PC-9 (cell line): ENCODE measurements around the gene WWC2.

Source experiments
- EZH2 ChIP-seq: fragments of 200-600 bp; sonication (generic); IDR thresholded peaks from 2 replicates; pipeline ENCODE4 v1.8.0; 2017; ENCODE audit warnings: antibody characterized with exemption, low read depth
- TF ChIP-seq, protein P1 (sequence below): fragments of 200-600 bp; sonication (generic); conservative IDR thresholded peaks from 2 replicates; pipeline ENCODE4 v1.6.1; 2017; ENCODE audit warnings: mixed run types, antibody characterized with exemption, mild to moderate bottlenecking, moderate library complexity

DNA sequence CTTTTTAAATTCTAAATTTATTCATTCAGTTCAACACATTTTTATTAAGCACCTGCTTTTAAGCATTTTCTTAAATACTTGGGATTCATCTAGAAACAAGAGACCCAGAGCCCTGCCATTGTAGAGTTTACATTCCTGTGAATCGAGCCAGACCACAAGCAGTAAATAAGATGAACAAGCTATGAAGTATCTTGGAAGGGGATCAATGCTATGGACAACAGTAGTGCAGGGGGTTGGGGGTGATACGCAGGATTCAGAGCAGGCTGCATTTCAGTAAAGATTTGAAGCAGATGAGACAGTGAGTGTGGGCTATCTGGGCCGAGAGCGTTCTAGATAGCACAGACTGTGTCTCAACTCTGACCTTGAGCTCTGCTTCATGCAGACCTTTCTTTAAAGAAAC lies 185.9 kb downstream of the WWC2 start:
- TF ChIP-seq, protein P1, sequence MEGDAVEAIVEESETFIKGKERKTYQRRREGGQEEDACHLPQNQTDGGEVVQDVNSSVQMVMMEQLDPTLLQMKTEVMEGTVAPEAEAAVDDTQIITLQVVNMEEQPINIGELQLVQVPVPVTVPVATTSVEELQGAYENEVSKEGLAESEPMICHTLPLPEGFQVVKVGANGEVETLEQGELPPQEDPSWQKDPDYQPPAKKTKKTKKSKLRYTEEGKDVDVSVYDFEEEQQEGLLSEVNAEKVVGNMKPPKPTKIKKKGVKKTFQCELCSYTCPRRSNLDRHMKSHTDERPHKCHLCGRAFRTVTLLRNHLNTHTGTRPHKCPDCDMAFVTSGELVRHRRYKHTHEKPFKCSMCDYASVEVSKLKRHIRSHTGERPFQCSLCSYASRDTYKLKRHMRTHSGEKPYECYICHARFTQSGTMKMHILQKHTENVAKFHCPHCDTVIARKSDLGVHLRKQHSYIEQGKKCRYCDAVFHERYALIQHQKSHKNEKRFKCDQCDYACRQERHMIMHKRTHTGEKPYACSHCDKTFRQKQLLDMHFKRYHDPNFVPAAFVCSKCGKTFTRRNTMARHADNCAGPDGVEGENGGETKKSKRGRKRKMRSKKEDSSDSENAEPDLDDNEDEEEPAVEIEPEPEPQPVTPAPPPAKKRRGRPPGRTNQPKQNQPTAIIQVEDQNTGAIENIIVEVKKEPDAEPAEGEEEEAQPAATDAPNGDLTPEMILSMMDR: no peak
- no peak for TF ChIP-seq EZH2
